HepG2 (cell line): ENCODE measurements around the gene ELFN1.

Experiments used
- CBX5 ChIP-seq: sonication (generic); formaldehyde crosslinking; IDR thresholded peaks from 2 replicates; pipeline ENCODE4 v1.4.0; 2020; ENCODE audit warnings: missing genetic modification reagents, borderline replicate concordance
- EHMT2 ChIP-seq: fragments of 200-600 bp; sonication (generic); IDR thresholded peaks from 2 replicates; pipeline ENCODE4 v1.7.0; 2017; ENCODE audit warnings: antibody characterized with exemption, low read depth, low read length, borderline replicate concordance
- HNRNPL ChIP-seq: fragments of 200-400 bp; formaldehyde crosslinking; IDR thresholded peaks from 2 replicates; pipeline ENCODE4 v1.6.1; 2017; ENCODE audit warnings: mild to moderate bottlenecking, low read depth, low read length
- MAFK ChIP-seq, 2 experiments: IDR thresholded peaks in 1 of 2; conservative IDR thresholded peaks in 1 of 2; 2 replicates each; pipeline ENCODE4 v1.6.1; 2011; ENCODE audit warnings: improper control_type of control experiment in 2 of 2, low read length in 2 of 2
- NR2F1 ChIP-seq, 2 experiments: fragments of 450-650 bp in 1 of 2; formaldehyde crosslinking in 1 of 2; IDR thresholded peaks; 2 replicates each; pipeline versions ENCODE4 v1.5.0 to v1.6.1; 2016 to 2020; ENCODE audit warnings: mild to moderate bottlenecking in 1 of 2, missing compliant biosample characterization in 1 of 2, missing genetic modification reagents in 1 of 2, moderate library complexity in 1 of 2
- POLR2AphosphoS5 ChIP-seq: IDR thresholded peaks from 2 replicates; pipeline ENCODE4 v1.6.1; 2012; ENCODE audit warnings: low read depth, low read length
- RELA ChIP-seq: sonication (generic); formaldehyde crosslinking; IDR thresholded peaks from 2 replicates; pipeline ENCODE4 v1.4.0; 2020; ENCODE audit warnings: missing genetic modification reagents
- ZNF124 ChIP-seq: sonication (generic); formaldehyde crosslinking; IDR thresholded peaks from 2 replicates; pipeline ENCODE4 v1.4.0; 2020; ENCODE audit warnings: missing genetic modification reagents
- ZNF256 ChIP-seq: sonication (generic); formaldehyde crosslinking; conservative IDR thresholded peaks from 2 replicates; pipeline ENCODE4 v1.4.0; 2020; ENCODE audit warnings: missing genetic modification reagents
- ZNF292 ChIP-seq: sonication (generic); formaldehyde crosslinking; IDR thresholded peaks from 2 replicates; pipeline ENCODE4 v1.8.1; 2022; ENCODE audit warnings: mild to moderate bottlenecking, low read depth, missing genetic modification reagents, borderline replicate concordance
- TF ChIP-seq, protein P1 (sequence below): sonication (generic); formaldehyde crosslinking; IDR thresholded peaks from 2 replicates; pipeline ENCODE4 v1.5.0; 2020; ENCODE audit warnings: mild to moderate bottlenecking, missing genetic modification reagents, moderate library complexity

GRCh38 chr7:1681581-1681980 lies 11.5 kb downstream of the ELFN1 start:
- TF ChIP-seq, protein P1, sequence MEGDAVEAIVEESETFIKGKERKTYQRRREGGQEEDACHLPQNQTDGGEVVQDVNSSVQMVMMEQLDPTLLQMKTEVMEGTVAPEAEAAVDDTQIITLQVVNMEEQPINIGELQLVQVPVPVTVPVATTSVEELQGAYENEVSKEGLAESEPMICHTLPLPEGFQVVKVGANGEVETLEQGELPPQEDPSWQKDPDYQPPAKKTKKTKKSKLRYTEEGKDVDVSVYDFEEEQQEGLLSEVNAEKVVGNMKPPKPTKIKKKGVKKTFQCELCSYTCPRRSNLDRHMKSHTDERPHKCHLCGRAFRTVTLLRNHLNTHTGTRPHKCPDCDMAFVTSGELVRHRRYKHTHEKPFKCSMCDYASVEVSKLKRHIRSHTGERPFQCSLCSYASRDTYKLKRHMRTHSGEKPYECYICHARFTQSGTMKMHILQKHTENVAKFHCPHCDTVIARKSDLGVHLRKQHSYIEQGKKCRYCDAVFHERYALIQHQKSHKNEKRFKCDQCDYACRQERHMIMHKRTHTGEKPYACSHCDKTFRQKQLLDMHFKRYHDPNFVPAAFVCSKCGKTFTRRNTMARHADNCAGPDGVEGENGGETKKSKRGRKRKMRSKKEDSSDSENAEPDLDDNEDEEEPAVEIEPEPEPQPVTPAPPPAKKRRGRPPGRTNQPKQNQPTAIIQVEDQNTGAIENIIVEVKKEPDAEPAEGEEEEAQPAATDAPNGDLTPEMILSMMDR (CRISPR knock-in tag) = no peak
- TF ChIP-seq CBX5 (CRISPR knock-in tag) (no peak), ZNF256 (no peak), ZNF124 (CRISPR knock-in tag) (no peak), RELA (CRISPR knock-in tag) (no peak), ZNF292 (CRISPR knock-in tag) (no peak), POLR2AphosphoS5 (no peak), NR2F1 (CRISPR knock-in tag; IDR thresholded peaks at IDR 0.05) (no peak), MAFK (conservative IDR thresholded peaks at IDR 0.05 in 1 of 2, IDR thresholded peaks at IDR 0.05 in 1 of 2; ENCODE audit: low read length in 2 of 2) (no peak), EHMT2 (no peak), HNRNPL (no peak)
